ENCODE measurements around the gene EGLN1. TPM values are rescaled to one million over a fixed set of nuclear protein-coding genes. Genes with fewer than 3 reads are reported as not detected.
"Not testable (repeated sequence)": the region's sequence is repeated elsewhere in the genome, so short reads cannot be mapped to it uniquely, and the experiment has no call there.

The EGLN1 gene
- total and polyA plus RNA-seq, 3 donors from 2014 or later: 30.5 to 64.5 (median 47.7) TPM

GRCh38 chr1:231463541-231463940, 41.5 kb upstream of the EGLN1 start:
- 78 to 84% methylated on average over 6 of the region's 6 CpGs for WGBS, 2 donors
- Histone ChIP-seq H3K9me3 (no peaks in the 10 kb centered on the region), H3K27ac (no peak overlapping the region), H3K4me3 (no peak overlapping the region), H3K4me1 (no peaks in the 10 kb centered on the region), H3K27me3 (no peaks in the 10 kb centered on the region), H3K36me3 (ENCODE audit: low read depth, missing control alignments) (no peaks in the 10 kb centered on the region)
- no peak for DNase-seq
- TF ChIP-seq CTCF (IDR thresholded peaks at IDR 0.05) (no peak), POLR2A (IDR thresholded peaks at IDR 0.05) (no peak)
- intact Hi-C loops (cut with DNase I; ENCODE audit: low total_unique reads): no loop called here

- no peaks in the 10 kb centered on the region for H3K27me3 ChIP-seq
- no peak overlapping the region for H3K4me3 ChIP-seq
- no peak for DNase-seq
- intact Hi-C loops (cut with DNase I; ENCODE audit: low total_unique reads): no loop called here
- TF ChIP-seq POLR2A (IDR thresholded peaks at IDR 0.05) (no peak), CTCF (IDR thresholded peaks at IDR 0.05) (no peak)
- 49 to 73% methylated on average over 2 of the region's 2 CpGs for WGBS, 2 donors
- no peaks in the 10 kb centered on the region for H3K4me1 ChIP-seq
- no peak overlapping the region for H3K27ac ChIP-seq
- H3K9me3 ChIP-seq: no peaks in the 10 kb centered on the region
- H3K36me3 ChIP-seq (ENCODE audit: low read depth, missing control alignments): no peaks in the 10 kb centered on the region
Observed at GRCh38 chr1:231460614-231461013, 38.5 kb upstream of the EGLN1 start.

- H3K4me1 ChIP-seq; H3K4me3 ChIP-seq; H3K36me3 ChIP-seq (ENCODE audit: low read depth, missing control alignments); H3K9me3 ChIP-seq; H3K27ac ChIP-seq; H3K27me3 ChIP-seq; intact Hi-C loops (cut with DNase I; ENCODE audit: low total_unique reads); DNase-seq: not testable (repeated sequence)
- WGBS, 2 donors: 88 to 95% methylated on average over 1 of the region's 1 CpG
Observed at GRCh38 chr1:231459438-231459837, 37.4 kb upstream of the EGLN1 start.

- H3K4me1 ChIP-seq; DNase-seq; H3K27me3 ChIP-seq; H3K9me3 ChIP-seq; H3K27ac ChIP-seq; H3K4me3 ChIP-seq; intact Hi-C loops (cut with DNase I; ENCODE audit: low total_unique reads); H3K36me3 ChIP-seq (ENCODE audit: low read depth, missing control alignments): not testable (repeated sequence)
Observed at GRCh38 chr1:231457956-231458355, 35.9 kb upstream of the EGLN1 start.

- H3K4me1 ChIP-seq; H3K36me3 ChIP-seq (ENCODE audit: low read depth, missing control alignments); intact Hi-C loops (cut with DNase I; ENCODE audit: low total_unique reads); H3K27ac ChIP-seq; H3K9me3 ChIP-seq; H3K27me3 ChIP-seq; DNase-seq: not testable (repeated sequence)
- H3K4me3 ChIP-seq: peak overlapping the region in 1 of 2 donors; percentile 15
- 65 to 88% methylated on average over 4 to 16 of the region's 29 CpGs for WGBS, 2 donors
Observed at GRCh38 chr1:231454133-231454532, 32.0 kb upstream of the EGLN1 start.

GRCh38 chr1:231446138-231446537, 24.1 kb upstream of the EGLN1 start:
- no peaks in the 10 kb centered on the region for H3K4me1 ChIP-seq
- no peak for TF ChIP-seq CTCF (IDR thresholded peaks at IDR 0.05)
- TF ChIP-seq POLR2A (IDR thresholded peaks at IDR 0.05): no peak
- intact Hi-C loops (cut with DNase I; ENCODE audit: low total_unique reads): no loop called here
- no peaks in the 10 kb centered on the region for H3K27me3 ChIP-seq
- H3K9me3 ChIP-seq: no peaks in the 10 kb centered on the region
- no peak overlapping the region for H3K4me3 ChIP-seq
- whole genome bisulfite sequencing, 2 donors: 51 to 59% methylated on average over 5 of the region's 5 CpGs
- H3K36me3 ChIP-seq (ENCODE audit: low read depth, missing control alignments): no peaks in the 10 kb centered on the region
- no peak for DNase-seq
- H3K27ac ChIP-seq: no peak overlapping the region
